GM18858 (cell line): ENCODE data around the gene PDK1.
"Not testable (repeated sequence)": the region's sequence is repeated elsewhere in the genome, so short reads cannot be mapped to it uniquely, and the experiment has no call there.

Source experiments
- ATAC-seq: cut with Tn5 transposase; IDR thresholded peaks from one replicate; pipeline ENCODE4 v1.9.1; 2021; ENCODE audit not compliant: unreplicated experiment

PDK1 gene

GRCh38 chr2:172555522-172556283 lies at the start of gene PDK1:
Gene PDK1 (plus strand): TSS chr2:172556090. CDS start chr2:172556151, 61 bp downstream.
- ATAC-seq: peak; percentile 78

DNA sequence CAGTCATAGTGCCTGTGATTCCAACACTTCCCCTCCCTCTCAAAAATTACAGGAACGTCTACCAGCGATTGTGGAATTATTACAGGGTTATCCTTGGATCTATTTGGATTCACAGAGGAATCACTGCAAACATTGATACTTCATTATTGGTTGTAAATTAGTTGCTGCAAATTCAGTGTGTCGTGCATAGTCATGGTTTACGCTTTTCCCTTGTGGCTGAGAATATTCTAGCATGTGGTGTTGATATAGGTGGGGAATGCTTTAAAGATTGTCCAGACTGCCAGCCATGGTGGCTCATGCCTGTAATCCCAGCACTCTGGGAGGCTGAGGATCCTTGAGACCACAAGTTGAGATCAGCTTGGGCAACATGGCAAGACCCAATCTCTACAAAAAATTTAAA lies 48.7 kb upstream of the PDK1 start:
- ATAC-seq: no peak

DNA sequence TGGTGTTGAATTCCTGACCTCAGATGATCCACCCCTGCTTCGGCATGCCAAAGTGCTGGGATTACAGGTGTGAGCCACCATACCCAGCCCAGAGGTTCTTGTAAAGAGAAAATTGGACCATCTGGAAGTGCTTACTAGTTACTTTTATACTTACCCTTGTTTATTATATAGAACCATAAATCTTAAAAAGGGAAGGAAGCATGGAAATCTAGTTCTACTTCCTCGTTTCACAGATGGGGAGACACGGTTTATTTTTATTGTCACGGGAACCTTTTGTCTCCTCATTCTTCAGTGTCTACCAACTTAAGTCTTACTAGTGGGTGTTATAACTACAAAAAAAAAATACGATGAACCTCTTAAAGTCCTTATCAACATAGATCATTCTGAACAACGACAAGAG lies 45.8 kb upstream of the PDK1 start:
- no peak for ATAC-seq

- no peak for ATAC-seq
Observed at GRCh38 chr2:172510548-172510947, 45.3 kb upstream of the PDK1 start.

DNA sequence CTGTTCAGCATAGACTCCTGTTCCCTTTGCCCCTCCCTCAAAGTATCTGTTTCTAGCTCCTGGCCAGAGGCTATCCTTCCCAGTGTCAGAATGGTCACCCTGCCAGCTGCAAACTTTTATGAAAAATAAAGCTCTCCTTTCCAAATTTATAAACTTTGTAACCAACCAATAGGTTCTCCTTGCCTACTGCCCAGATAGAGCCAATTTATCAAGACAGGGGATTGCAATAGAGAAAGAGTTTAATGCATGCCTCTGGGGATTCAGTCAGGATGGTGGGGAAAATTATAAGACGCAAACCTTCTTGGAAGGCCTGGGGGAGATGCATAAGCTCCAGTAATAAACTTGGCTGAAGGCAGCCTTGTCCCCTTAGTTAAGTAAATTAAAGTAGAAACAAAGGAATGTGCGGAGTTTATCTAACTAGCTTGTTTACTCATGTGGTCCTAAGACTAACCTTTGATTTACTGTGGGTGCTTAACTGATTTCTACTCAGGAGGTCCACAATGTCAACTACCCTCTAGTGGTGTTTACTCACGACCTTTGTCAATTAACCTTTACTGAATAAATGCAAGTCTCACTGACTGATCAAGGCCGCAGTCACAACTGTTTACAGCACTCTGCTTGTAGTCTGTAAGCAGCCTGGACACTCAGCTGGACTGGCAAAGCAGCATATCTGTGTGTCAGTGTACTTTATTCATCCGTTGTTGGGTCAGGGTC lies 42.9 kb upstream of the PDK1 start:
- ATAC-seq: no peak

- ATAC-seq: no peak
Observed at GRCh38 chr2:172513524-172513900, 42.4 kb upstream of the PDK1 start.

DNA sequence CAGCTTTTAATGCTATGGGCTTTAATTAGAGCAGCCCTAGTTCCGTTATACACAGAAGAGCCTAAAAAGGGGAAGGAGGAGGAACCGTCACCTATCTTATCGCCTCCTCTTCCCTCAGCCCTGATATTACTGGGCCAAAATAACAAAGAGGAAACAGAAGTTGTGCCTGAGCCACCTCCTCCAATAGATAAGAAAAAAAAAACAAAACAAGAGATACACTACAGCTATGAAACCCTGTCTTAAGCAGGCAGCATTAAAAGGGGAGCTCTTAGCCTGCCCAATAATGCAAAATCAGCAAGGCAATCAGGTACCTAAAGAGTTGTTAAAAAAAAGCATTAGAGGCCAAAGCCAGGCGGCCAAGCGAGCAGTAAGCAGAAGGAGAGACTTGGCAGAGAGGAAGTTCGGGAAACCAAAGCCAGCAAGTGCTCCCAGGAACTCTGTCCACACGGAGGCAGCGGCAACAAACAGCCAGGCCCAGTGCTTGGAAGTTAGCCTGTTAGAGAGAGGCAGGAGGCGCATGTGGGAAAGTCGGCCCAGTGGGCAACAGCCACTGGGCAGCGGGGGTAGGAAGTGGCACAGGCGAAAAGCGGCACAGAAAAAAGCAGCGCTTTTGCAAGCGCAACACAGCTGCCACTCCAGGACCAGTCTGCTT lies 41.8 kb upstream of the PDK1 start:
- ATAC-seq: no peak

DNA sequence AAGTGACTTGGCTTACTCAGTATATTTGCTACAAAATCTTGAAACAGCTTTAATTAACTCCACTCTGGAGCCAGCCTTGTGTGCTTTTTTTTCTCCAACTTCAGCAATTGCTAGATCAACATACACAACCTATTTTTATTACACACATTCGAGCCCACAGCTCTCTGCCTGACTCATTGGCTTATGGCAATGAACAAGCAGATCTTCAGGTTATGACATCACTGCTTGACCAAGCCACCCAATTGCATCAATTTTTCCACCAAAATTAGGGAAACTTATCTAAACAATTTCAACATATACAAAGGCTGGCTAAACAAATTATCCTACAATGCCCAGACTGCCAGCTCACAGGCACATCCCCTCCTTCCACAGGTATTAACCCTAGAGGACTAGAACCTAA lies 39.6 kb upstream of the PDK1 start:
- no peak for ATAC-seq

- ATAC-seq: no peak
Observed at GRCh38 chr2:172518995-172519394, 36.9 kb upstream of the PDK1 start.

DNA sequence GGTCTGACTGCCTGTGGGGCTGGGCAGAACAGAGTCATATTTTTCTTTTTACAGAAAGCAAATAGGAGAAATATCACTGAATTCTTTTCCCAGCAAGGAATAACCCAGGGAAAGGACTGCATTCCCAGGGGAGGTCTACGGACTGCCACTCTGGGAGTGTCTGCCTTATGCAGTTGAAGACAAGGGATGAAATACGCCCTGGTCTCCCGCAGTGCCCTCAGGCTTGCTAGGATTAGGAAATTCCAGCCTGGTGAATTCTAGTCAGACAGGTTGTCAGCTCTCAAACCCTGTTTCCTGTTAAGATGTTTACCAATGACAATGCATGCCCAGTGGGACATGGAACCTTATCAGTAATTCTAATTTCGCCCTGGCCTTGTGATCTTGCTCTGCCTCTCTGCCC lies 30.3 kb upstream of the PDK1 start:
- ATAC-seq: no peak

DNA sequence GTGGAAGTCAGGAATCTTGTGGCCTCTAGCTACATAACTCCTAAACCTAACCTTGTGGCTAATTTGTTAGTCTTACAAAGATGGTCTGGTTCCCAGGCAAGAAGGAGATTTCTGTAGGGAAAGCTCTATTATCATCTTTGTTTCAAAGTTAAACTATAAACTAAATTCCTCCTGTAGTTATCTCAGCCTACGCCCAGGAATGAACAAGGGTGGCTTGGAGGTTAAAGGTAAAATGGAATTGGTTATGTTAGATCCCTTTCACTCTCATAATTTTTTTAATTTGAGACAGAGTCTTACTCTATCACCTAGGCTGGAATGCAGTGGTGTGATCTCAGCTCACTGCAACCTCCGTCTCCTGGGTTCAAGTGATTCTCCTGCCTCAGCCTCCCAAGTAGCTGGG lies 24.6 kb upstream of the PDK1 start:
- no peak for ATAC-seq

- ATAC-seq: not testable (repeated sequence)
Observed at GRCh38 chr2:172532461-172532860, 23.4 kb upstream of the PDK1 start.

DNA sequence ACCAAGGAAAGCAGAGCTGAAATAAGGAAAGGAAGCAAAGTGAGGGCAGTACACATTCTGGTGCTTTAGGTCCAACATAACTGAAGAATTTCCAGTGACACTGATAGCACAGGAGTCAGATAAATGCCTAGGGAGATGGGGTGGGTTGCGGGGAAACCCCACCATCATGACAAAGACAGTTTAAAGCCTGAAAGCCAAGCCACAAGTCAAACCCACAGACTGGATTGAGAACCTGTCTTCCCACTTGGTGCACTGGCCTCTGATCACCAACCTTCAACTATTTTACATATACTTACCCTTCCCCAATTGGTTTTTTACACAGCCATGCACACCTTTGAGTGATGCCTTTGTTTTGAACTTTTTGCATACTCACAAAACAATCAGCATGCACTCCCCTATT lies 22.2 kb upstream of the PDK1 start:
- no peak for ATAC-seq

DNA sequence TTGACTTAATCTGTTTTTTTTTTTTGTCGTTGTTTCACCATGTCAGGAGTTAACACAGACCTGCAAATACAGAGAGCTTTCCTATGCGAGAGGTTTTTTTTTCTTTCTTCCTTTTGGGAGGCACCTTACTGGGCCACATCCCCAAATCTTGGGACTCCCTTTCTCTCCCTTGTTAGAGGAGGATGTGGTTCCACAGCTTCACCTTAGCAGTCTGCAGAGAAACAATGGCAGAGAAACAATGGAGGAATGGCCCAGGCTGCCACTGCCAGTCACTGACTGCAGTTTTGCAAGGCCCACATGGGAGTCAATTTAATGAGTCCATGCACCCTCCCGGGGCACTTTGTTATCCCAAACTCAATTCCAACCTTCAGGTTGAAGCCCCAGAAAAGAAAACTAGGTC lies 20.8 kb upstream of the PDK1 start:
- ATAC-seq: no peak

GRCh38 chr2:172537851-172538250 lies 18.0 kb upstream of the PDK1 start:
- not testable (repeated sequence) for ATAC-seq

- no peak for ATAC-seq
Observed at GRCh38 chr2:172539767-172540166, 16.1 kb upstream of the PDK1 start.

DNA sequence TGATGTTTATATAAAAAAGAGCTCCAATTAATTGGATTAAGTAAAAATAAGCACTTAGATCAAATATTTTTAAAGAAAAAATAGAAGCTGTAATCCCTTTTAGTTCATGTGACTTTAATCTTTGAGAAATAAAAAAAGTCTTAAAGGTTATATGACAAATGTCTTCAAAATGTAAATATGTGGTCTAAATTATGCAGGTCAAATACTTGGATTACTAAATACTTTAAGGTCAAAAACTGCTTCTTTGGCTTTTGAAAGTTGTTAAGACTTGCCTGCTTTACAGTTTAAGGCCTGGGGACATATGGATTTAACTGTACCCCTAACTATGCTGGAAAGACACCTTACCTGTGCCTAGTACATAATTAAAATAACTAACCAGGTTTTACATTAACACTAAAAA lies 15.5 kb upstream of the PDK1 start:
- no peak for ATAC-seq

DNA sequence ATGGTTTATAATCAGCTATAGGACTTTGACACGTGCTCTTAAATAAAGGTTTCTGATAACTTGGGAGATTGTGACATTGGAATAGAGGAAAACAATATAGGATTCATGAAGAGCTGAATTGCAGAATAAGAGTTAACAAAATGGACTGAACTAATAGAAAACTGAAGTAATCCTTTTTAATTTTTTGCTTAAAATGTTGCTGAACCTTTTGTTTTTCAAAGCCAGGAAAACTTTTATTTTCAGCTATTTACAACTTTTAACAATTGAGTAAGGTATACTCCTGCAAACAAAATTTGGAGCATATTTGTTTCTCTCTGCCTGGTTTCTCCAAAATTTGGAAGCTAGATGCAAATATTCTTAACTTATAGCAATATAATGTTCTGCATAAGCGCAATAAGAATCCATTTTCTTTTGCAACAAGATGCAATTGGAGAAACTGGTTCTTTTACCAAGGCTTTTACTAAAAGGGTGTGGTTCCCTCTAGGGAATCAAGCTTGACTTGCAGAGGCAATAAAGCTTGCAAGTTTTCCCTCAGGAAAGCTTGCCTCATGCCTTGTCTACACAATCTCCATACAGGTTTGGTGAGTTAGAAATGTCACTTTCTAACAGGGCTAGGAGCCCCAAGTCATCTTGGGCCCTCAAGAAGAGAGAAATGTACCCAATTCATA lies 10.3 kb upstream of the PDK1 start:
- ATAC-seq: no peak

- ATAC-seq: no peak
Observed at GRCh38 chr2:172549131-172549530, 6.8 kb upstream of the PDK1 start.

DNA sequence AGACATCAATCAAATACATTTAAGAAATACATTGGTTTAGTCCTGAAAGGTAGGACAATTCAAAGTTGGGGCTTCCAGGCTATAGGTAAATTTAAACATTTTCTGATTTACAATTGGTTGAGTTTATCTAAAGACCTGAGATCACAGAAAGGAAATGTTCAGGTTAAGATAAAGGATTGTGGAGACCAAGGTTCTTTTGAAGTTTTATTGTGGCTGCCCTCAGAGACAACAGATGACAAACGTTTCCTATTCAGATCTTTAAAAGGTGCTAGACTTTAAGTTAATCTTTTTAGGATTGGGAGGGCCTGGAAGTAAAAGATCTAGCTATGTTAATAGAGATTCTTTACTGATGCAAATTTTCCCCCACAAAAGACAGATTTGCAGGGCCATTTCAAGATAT lies 6.1 kb upstream of the PDK1 start:
- ATAC-seq: not testable (repeated sequence)

DNA sequence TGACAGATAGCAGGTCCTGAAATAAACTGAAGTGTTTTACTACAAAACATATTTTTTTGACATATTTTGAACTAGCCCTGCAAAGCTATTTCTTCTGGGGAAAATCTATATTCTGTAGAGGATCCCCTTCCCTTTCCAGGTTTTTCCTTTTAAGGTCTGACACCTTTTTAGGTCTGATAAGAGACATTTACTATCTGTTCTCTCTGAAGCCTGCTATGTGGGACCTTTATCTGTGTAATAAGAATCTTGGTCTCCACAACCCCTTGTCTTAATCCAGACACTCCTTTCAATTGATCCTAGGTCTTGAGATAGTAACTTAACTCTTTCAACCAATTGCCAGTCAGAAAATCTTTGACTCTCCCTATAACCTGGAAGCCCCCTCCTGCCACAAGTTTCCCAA lies 5.5 kb upstream of the PDK1 start:
- no peak for ATAC-seq

DNA sequence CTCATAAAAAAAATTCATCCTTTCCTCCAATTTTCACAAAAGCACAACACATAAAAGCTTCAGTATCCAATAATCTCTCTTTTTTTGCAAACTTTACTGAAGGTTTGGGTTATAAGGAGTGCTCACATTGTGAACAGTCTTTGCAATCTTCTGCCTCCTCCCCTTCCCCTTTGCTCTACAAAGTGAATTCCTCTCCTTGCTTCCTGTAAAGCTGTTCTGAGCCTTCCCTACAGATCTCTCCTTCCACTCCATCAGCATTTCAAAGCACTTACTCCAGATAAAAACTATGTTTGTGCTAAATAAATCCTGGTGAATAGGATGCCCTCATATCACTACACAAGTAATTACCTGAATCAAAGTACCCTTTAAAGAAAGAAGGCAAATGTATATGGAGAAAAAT lies 4.6 kb upstream of the PDK1 start:
- no peak for ATAC-seq
